NCI-H526 treated with DMSO at 0.1 percent for 48 hours (cell line): ENCODE measurements around the gene RNASEH2C.
A peak's percentile ranks its signal among the peaks of the same experiment; 100 is the strongest.
"Not testable (repeated sequence)": the region's sequence is repeated elsewhere in the genome, so short reads cannot be mapped to it uniquely, and the experiment has no call there.

Source experiments
- DNase-seq: peaks from one replicate; lab custom pipeline; 2025; lab: John Stamatoyannopoulos, UW

The RNASEH2C gene

DNA sequence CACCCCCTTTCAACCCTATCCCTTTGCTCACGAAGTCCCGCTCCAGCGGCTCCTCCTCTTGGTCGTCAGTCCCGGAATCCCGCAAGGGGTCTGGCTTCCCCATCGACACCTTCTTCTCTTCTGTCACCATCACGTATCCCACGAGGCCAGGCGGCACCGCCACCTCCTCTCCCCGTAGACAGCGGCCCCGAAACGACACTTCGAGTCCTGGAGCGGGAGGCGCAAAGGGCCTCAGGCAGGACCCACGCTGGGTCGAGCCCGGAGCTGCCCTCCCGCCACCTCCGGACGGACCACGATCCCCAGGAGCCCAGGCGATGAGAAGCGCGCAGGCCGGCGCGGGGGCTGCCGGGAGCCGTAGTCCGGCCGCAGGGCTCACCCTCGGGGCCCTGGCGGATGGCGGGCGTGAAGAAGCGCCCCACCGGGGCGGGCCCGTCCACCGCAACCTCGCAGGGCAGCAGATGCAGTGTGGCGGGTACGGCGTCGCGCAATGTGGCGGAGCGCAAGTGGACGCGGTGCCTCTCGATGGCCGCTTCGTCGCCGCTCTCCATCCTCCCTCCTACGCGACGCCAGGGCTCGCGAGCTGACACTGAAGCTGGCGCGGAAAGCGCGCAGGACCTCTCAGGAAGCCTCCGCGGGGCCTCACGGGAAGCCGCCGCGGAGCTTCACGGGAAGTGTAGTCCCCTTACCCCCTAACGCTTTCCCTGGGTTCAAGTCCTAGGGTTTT is at the start of gene RNASEH2C:
Gene RNASEH2C (minus strand): TSS at position 588 of the 724 bp plus-strand sequence. CDS start 40 bp downstream, at position 548.
- peak; percentile 83 for DNase-seq

- not testable (repeated sequence) for DNase-seq
Measured at GRCh38 chr11:65767806-65768205, 47.2 kb upstream of the RNASEH2C start.

GRCh38 chr11:65767406-65767805 is 46.8 kb upstream of the RNASEH2C start:
- DNase-seq, result no peak

DNA sequence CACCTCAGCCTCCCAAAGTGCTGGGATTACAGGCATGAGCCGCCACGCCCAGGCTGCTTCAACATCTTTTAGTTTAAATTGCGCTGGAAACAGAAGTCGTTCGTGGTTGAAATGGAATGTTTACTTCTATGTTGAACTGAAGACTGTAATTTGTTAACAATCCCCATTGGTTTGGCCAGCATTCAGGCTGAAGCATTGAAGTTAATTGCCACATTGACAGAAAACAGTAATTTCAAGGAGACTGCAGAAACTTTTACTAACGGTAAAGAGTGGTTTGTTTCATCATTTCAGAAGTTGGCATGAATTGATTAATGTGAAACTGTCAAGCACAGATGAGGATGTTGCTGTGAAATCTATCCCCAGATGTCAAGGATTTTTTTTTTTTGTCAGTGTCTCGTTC is 45.9 kb upstream of the RNASEH2C start:
- DNase-seq, result no peak

- no peak for DNase-seq
Measured at GRCh38 chr11:65764434-65764833, 43.8 kb upstream of the RNASEH2C start.

DNA sequence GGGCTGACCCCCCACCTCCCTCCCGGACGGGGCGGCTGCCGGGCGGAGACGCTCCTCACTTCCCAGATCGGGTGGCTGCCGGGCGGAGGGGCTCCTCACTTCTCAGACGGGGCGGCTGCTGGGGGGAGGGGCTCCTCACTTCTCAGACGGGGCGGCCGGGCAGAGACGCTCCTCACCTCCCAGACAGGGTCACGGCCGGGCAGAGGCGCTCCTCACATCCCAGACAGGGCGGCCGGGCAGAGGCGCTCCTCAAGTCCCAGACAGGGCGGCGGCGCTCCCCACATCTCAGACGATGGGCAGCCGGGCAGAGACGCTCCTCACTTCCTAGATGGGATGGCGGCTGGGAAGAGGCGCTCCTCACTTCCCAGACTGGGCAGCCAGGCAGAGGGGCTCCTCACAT is 42.2 kb upstream of the RNASEH2C start:
- DNase-seq, result not testable (repeated sequence)

- DNase-seq, result not testable (repeated sequence)
Measured at GRCh38 chr11:65762169-65762568, 41.6 kb upstream of the RNASEH2C start.

DNA sequence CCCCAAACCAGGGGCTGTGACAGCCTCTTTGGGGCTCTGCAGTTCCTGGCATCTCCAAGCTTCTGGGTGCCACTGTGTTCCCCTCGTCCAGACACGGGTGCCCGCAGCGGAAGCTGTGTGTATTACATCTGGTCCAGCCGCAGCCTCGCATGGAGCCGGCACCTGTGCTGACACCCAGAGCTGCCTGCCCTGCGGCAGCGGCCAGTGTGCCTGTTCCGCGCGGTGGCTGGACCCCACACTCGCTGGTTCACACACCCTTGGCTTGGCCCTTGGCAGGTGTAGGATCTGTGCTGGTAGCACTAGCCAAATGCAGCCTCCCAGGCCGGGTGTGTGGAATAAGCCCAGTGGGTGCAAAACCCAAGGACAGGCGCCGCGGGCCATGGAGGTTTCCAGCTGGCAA is 24.5 kb upstream of the RNASEH2C start:
- DNase-seq, result peak; percentile 48

GRCh38 chr11:65744699-65745042 is 24.1 kb upstream of the RNASEH2C start:
- no peak for DNase-seq

- peak; percentile 81 for DNase-seq
Measured at GRCh38 chr11:65744026-65744698, 23.6 kb upstream of the RNASEH2C start.

- no peak for DNase-seq
Measured at GRCh38 chr11:65743681-65744025, 23.1 kb upstream of the RNASEH2C start.

- DNase-seq, result no peak
Measured at GRCh38 chr11:65742353-65742752, 21.8 kb upstream of the RNASEH2C start.

- DNase-seq, result no peak
Measured at GRCh38 chr11:65741185-65741584, 20.6 kb upstream of the RNASEH2C start.

- DNase-seq, result no peak
Measured at GRCh38 chr11:65739022-65739421, 18.4 kb upstream of the RNASEH2C start.

GRCh38 chr11:65736810-65737209 is 16.2 kb upstream of the RNASEH2C start:
- no peak for DNase-seq

DNA sequence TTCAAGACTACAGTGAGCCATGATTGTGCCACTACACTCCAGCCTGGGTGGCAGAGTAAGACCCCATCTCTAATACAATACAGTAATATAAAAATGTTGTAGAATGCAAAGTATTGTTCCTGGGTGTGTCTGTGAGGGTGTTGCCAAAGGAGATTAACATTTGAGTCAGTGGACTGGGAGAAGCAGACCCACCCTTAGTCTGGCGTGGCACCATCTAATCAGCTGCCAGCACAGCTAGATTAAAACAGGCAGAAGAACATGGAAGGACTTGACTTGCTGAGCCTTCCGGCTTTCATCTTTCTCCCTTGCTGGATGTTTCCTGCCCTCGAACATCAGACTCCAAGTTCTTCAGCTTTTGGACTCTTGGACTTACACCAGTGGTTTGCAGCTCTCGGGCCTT is 14.5 kb upstream of the RNASEH2C start:
- not testable (repeated sequence) for DNase-seq

GRCh38 chr11:65730461-65730860 is 9.9 kb upstream of the RNASEH2C start:
- no peak for DNase-seq

DNA sequence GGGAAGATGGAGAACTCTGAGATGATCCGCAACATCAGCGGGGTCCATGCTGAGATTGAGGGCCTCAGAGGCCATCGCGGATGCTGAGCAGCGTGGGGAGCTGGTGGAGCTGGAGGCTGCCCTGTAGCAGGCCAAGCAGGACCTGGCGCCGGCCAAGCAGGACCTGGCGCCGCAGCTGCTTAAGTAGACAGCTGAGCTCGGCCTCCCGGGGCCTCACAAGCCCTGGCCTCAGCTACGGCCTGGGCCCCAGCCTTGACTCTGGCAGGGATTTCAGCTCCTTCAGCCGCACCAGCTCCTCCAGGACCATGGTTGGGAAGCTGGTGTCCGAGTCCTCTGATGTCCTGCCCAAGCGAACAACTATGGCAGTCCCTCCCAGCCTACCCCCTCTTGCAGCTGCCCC is 7.3 kb upstream of the RNASEH2C start:
- DNase-seq, result no peak

DNA sequence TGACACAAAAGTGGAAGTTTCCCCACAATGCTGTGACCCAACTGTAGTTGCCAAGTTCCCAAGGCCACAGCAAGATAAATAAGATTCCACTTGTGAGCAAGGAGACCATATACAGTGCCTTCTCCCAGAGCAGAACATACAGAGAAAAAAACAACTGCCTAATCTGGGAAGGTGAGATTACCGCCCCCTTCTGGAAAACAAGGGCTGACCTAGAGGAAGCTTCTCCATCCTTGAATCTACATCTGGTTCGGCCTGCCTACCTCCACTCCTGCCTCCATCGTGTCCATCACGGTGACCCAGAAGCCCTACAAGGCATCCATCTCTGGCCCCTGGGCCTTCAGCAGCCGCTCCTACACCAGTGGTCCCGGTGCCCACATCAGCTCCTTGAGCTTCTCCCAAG is 6.1 kb upstream of the RNASEH2C start:
- no peak for DNase-seq

DNA sequence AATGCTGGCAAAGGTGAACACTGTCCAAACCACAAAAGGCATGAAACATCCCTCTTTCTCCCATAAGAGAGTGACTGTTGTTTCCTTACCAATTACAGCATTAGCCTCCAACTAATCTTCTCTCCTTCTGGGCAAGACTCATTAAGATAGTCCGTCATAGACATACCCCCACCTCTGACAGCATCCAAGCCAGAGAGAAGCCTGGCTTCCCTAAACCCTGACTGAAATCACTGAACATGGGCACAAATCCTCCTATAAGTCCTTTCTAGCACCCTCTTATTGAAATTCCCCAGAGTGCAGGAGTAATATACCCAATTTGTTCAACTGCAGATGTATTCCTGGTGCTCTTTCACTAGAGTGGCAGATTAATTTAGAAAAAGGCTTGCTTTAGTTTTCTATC is 1.7 kb upstream of the RNASEH2C start:
- no peak for DNase-seq

DNA sequence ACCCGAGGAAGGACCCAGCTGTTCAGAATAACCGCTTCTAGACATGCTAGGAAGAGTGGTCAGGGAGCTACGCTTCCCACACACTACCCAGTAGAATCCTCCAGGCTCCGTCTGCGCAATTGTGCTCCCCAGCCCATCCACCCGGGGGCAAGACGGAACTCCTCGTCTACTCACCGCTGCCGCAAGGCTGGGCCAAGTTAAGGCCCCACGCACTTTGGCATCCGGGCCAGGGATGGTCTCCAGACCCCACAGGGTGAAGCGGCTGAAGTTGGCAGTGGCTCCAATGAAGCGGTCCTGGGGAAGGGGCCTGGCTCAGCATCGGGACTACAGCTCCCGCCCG is 757 bp downstream of the RNASEH2C start:
- no peak for DNase-seq

GRCh38 chr11:65718964-65719492 is 1.6 kb downstream of the RNASEH2C start:
- no peak for DNase-seq

- no peak for DNase-seq
Measured at GRCh38 chr11:65718531-65718930, 2.1 kb downstream of the RNASEH2C start.

GRCh38 chr11:65717906-65718305 is 2.7 kb downstream of the RNASEH2C start:
- no peak for DNase-seq
